ENCODE data around the gene RAB34.

Gene RAB34

DNA sequence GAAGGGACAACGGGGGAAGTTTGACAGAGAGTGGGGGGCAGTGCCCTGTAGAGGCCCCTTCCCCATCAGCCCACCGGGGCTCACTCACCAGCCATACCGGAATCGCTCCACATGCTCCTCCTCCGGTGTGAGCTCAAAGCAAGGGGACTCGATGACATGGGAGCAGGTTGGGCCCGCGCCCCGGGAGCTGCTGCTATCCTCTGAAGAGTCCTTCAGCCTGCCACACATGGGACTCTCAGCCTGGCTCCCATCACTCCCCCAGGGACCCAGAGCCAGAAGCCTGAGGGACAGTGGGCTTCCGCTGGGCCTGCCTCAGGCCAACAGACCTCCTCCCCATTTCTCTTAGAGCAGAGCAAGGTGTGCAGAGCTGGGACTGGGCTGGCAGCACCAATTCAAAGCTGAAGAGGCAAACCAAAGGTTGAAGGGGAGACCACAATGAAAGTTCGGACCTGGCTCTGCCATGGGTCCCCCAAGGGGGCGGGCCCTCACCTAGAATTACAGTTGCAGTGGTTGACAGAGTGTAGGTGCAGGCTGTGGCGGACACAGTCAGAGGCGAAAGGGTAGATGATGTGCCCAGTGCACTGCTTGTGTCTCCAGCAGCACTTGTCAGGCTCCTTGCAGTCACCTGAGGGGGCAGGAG, 13.3 kb downstream of the RAB34 start:
- no peak for DNase-seq (ENCODE audit: low spot score)
- peaks cover 35% of the 10 kb centered on the region for H3K36me3 ChIP-seq (ENCODE audit: low read depth)

DNA sequence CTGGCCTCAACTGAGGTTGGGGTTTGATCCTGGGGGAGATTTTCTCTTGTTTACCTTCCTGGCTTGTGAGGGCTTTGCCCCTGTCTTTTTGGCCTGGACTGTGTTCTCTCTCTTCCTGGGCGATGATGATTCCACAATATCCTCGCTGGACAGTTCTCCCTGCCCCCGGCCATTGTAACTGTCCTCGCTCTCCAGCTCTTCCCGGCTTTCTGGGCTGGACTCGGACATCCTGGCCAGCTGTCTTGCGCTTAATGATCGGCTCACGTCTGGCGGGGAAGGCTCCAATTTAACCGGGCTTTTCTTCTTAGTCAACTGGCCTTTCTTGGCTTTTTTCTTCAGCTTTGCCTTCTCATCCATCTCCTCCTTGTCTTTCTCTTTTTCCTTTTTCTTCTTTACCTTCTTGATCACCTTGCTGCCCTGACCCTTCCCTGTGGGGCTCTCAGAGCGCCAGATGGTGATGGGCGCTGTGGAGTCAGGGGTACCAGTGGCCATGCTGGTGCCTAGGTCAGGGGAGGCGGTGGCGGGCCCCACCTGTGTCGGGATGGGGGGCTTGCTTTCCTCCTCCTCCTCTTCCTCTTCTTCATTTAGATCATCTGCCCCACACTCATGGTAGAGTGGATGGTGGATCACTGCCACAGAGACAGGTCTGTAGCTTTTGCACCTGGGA, 14.0 kb downstream of the RAB34 start:
- ATAC-seq (ENCODE audit: low read depth) (no peak), DNase-seq (ENCODE audit: low spot score) (no peak)
- H3K36me3 ChIP-seq (ENCODE audit: low read depth), result peaks cover 41% of the 10 kb centered on the region
- no peaks in the 10 kb centered on the region for H3K27me3 ChIP-seq (ENCODE audit: insufficient read depth, poor library complexity, severe bottlenecking)
- H3K4me1 ChIP-seq (ENCODE audit: insufficient read depth, poor library complexity, severe bottlenecking), result no peaks in the 10 kb centered on the region
- no peaks in the 10 kb centered on the region for H3K9me3 ChIP-seq (ENCODE audit: severe bottlenecking)
- H3K4me3 ChIP-seq (ENCODE audit: severe bottlenecking), result no peak overlapping the region
- no peak overlapping the region for H3K27ac ChIP-seq (ENCODE audit: poor library complexity, severe bottlenecking)
- TF ChIP-seq, protein P1, sequence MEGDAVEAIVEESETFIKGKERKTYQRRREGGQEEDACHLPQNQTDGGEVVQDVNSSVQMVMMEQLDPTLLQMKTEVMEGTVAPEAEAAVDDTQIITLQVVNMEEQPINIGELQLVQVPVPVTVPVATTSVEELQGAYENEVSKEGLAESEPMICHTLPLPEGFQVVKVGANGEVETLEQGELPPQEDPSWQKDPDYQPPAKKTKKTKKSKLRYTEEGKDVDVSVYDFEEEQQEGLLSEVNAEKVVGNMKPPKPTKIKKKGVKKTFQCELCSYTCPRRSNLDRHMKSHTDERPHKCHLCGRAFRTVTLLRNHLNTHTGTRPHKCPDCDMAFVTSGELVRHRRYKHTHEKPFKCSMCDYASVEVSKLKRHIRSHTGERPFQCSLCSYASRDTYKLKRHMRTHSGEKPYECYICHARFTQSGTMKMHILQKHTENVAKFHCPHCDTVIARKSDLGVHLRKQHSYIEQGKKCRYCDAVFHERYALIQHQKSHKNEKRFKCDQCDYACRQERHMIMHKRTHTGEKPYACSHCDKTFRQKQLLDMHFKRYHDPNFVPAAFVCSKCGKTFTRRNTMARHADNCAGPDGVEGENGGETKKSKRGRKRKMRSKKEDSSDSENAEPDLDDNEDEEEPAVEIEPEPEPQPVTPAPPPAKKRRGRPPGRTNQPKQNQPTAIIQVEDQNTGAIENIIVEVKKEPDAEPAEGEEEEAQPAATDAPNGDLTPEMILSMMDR (IDR thresholded peaks at IDR 0.05; ENCODE audit: poor library complexity, severe bottlenecking), result no peak

More for the DNA sequence above, 13.3 kb downstream of the RAB34 start:
- TF ChIP-seq, protein P1 (IDR thresholded peaks at IDR 0.05; ENCODE audit: poor library complexity, severe bottlenecking), result no peak
- H3K9me3 ChIP-seq (ENCODE audit: severe bottlenecking), result no peaks in the 10 kb centered on the region
- H3K4me1 ChIP-seq (ENCODE audit: insufficient read depth, poor library complexity, severe bottlenecking), result no peaks in the 10 kb centered on the region
- ATAC-seq (ENCODE audit: low read depth), result no peak
- H3K27ac ChIP-seq (ENCODE audit: poor library complexity, severe bottlenecking), result no peak overlapping the region
- H3K4me3 ChIP-seq (ENCODE audit: severe bottlenecking), result no peak overlapping the region
- no peaks in the 10 kb centered on the region for H3K27me3 ChIP-seq (ENCODE audit: insufficient read depth, poor library complexity, severe bottlenecking)

DNA sequence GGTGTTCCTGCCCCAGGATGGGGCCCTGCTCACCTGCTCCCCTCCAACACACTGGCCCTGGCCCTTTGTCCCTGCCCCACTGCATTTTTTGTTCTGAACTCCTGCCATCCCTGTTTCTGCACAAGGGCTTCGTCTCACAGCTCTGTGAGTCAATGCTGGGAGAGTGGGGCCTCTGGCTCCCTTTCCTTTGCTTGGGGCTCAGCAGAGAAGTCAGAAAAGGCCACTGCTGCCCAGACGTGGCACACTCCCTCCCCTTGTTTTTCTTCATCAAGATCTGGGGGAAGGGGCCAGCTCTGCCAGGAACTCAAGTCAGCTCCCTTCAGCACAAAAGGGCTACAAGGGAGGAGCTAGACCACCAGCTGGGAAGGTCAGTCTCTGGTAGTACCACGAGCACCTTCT, 14.9 kb downstream of the RAB34 start:
- H3K36me3 ChIP-seq (ENCODE audit: low read depth), result peaks cover 51% of the 10 kb centered on the region
- H3K27ac ChIP-seq (ENCODE audit: poor library complexity, severe bottlenecking), result no peak overlapping the region
- H3K4me1 ChIP-seq (ENCODE audit: insufficient read depth, poor library complexity, severe bottlenecking), result no peaks in the 10 kb centered on the region
- ATAC-seq (ENCODE audit: low read depth) (no peak), DNase-seq (ENCODE audit: low spot score) (no peak)
- TF ChIP-seq, protein P1 (IDR thresholded peaks at IDR 0.05; ENCODE audit: poor library complexity, severe bottlenecking), result no peak
- no peak overlapping the region for H3K4me3 ChIP-seq (ENCODE audit: severe bottlenecking)
- no peaks in the 10 kb centered on the region for H3K9me3 ChIP-seq (ENCODE audit: severe bottlenecking)
- no peaks in the 10 kb centered on the region for H3K27me3 ChIP-seq (ENCODE audit: insufficient read depth, poor library complexity, severe bottlenecking)

DNA sequence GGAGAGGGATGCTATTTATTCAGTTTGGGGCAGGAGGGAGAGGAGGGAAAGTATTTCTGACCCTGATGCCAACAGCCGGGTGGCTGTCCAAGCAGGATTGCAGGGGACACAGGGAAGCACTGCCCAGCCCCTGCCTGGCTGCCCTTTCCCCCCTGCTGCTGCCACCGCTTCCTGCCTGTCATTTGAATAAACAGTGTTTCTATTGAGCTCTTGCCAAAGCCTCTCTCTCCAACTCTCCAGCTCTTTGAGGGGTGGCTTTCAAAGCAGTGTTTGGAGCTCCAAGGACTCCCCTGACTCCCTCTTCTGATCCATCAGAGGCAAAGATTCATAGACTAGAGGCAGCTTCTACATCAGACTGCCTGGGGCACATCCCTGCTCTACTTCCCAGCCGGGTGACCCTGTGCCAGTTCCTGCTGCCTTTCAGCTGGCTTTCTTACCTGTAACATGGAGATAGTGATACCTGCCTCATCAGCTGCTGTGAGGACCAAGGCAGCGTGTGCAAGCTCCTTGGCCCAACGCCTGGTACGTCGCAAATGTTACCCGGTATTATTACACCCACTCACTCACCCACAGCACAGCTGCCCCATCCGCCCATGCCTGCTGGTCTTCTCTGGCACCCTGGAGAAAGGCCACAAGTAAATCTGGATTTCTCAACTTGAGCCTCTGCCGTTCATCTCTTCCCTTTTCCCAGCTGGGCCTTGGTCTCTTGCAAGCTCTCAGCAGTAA, 15.5 kb downstream of the RAB34 start:
- no peak for DNase-seq (ENCODE audit: low spot score)
- no peak overlapping the region for H3K4me3 ChIP-seq (ENCODE audit: severe bottlenecking)
- H3K9me3 ChIP-seq (ENCODE audit: severe bottlenecking), result no peaks in the 10 kb centered on the region
- no peaks in the 10 kb centered on the region for H3K4me1 ChIP-seq (ENCODE audit: insufficient read depth, poor library complexity, severe bottlenecking)
- TF ChIP-seq, protein P1 (IDR thresholded peaks at IDR 0.05; ENCODE audit: poor library complexity, severe bottlenecking), result no peak
- H3K27me3 ChIP-seq (ENCODE audit: insufficient read depth, poor library complexity, severe bottlenecking), result no peaks in the 10 kb centered on the region
- H3K27ac ChIP-seq (ENCODE audit: poor library complexity, severe bottlenecking), result no peak overlapping the region
- H3K36me3 ChIP-seq (ENCODE audit: low read depth), result peaks cover 56% of the 10 kb centered on the region
- no peak for ATAC-seq (ENCODE audit: low read depth)
